T-helper 2 cell (primary cell): ENCODE data around the gene RMP24.
A peak's percentile ranks its signal among the peaks of the same experiment; 100 is the strongest.
"Not testable (repeated sequence)": the region's sequence is repeated elsewhere in the genome, so short reads cannot be mapped to it uniquely, and the experiment has no call there.

Source experiments
- DNase-seq, 5 experiments: peaks; one replicate each; pipeline versions ENCODE4 v3.0.0 to v3.0.0-alpha.2; 2012 to 2022

RMP24 gene

DNA sequence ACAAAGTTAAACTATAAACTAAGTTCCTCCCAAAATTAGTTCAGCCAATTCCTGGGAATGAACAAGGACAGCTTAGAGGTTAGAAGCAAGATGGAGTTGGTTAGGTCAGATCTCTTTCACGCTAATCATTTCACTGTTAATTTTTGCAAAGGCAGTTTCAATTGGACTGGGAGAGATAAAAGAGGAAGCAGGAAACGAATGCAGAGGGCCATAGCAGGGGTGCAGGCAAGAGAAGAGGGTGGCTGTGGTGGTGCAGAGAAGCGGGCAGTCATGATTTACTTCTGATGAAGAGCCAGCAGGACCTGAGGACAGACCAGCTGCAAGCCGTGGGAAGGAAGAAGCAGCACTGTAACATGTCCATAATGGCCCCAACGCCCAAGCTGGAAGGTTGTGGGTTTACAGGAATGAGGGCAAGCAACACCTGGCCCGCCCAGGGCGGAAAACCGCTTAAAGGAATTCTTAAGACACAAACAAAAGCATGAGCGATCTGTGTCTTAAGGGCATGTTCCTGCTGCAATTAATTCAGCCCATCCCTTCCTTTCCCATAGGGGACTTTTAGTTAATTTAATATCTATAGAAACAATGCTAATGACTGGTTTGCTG, 4.1 kb upstream of the RMP24 start:
- no peak for DNase-seq

- DNase-seq = no peak
These were observed 2.8 kb upstream of the RMP24 start for GRCh38 chr18:35969676-35970075.

- DNase-seq = no peak
These were observed 750 bp upstream of the RMP24 start for GRCh38 chr18:35971661-35972196.

GRCh38 chr18:35973650-35974049, 1.2 kb downstream of the RMP24 start:
- no peak for DNase-seq

DNA sequence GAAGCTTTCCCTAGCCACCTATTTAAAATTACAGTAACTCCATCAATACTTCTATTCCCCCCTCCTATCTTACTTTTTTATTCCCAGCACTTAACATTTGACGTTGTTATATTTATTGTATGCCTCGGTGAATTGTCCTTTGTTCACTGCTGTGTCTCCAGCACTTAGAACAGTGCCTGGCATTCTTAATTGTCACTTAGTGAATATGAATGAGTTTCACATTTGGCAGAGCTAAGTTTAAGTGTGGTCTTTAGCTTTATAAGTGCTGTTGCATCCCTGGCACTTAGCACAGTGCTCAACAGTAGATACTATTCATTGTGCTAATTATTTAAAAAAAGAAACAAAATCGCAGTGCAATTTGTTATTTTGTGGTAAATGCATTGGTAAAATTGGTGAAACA, 1.7 kb downstream of the RMP24 start:
- DNase-seq = no peak

DNA sequence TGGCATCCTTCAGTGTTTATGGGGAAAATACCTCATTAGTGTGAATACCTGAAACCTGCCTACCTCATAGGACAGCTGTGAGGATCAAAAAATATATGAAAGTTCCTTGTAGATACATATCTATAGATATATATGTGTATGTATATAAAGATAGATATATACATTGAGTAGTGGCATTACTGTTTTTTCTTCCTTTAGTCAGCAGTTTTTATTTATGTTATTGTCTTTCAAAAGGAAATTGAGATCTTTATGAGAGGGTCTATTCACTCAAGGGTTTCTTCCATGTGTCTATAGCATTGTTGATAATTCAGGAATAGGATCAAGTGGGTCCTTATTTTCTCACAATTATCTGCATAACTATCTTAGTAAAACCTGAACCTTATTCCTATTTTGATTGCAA, 6.6 kb downstream of the RMP24 start:
- DNase-seq = no peak

- no peak for DNase-seq
These were observed 10.1 kb downstream of the RMP24 start for GRCh38 chr18:35982409-35983114.

- DNase-seq = no peak
These were observed 10.7 kb downstream of the RMP24 start for GRCh38 chr18:35983147-35983546.

DNA sequence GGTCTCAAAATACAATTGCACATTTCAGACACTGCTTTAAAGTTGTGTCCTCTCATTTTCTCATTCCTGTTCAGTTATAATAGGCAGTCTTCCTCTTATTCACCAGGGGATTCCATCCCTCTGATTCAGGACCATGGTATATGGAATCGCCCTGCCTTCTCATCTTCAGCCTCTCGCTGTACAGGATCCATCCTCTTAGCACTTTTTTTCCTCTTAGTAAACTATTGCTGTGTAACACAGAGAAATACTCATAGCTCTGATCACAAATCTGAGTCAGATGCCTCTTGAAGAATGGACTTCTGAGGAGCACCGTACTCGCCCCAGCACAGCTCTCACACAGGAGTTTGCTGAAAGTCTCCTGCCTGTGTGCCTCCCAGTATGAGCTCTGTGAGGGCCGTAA, 11.3 kb downstream of the RMP24 start:
- no peak for DNase-seq

DNA sequence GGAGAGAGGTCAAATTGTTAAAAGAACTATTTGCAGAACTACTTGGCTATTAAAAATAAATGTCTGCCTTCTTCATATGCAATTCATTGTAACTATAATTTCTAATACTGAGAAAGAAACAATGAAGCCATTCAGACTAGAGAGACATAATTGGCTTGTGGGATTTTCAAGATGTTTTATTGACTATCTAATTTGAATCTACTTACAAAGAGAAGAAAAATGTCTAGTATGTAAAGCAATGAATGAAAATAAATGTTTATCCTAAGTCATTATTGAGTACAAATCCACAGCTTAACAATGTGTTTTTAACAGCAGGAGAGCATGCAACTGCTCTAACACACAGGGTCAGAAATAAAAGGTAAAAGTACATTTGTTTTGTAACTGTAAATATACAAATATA, 19.2 kb downstream of the RMP24 start:
- DNase-seq = no peak

GRCh38 chr18:35993013-35993412, 20.5 kb downstream of the RMP24 start:
- DNase-seq = no peak

DNA sequence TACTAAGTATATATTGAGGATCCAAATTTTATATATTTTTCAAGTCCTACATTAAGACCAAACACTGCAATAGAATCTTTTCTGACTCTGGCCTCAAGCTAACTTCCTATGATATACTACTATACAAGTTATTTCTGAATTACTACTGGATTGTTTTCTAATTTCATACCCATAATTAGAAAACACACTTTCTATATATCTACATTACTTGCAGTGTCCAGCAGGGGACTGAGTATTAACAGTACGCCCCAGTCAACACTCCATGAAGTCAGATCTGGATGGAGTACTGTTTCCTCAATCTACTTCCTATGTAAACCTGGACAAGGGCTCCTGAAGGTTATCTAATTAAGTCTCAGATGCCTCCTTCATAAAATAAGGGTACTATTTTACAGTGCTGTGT, 26.5 kb downstream of the RMP24 start:
- DNase-seq = peak in 1 of 5 experiments; percentile 3

- no peak for DNase-seq
These were observed 27.4 kb downstream of the RMP24 start for GRCh38 chr18:35999925-36000324.

GRCh38 chr18:36006997-36007396, 34.5 kb downstream of the RMP24 start:
- DNase-seq = no peak

GRCh38 chr18:36009214-36009613, 36.7 kb downstream of the RMP24 start:
- no peak for DNase-seq

- no peak for DNase-seq
These were observed 40.4 kb downstream of the RMP24 start for GRCh38 chr18:36012891-36013290.

GRCh38 chr18:36015629-36016028, 43.1 kb downstream of the RMP24 start:
- DNase-seq = no peak

- DNase-seq = no peak
These were observed 44.8 kb downstream of the RMP24 start for GRCh38 chr18:36017232-36017631.

DNA sequence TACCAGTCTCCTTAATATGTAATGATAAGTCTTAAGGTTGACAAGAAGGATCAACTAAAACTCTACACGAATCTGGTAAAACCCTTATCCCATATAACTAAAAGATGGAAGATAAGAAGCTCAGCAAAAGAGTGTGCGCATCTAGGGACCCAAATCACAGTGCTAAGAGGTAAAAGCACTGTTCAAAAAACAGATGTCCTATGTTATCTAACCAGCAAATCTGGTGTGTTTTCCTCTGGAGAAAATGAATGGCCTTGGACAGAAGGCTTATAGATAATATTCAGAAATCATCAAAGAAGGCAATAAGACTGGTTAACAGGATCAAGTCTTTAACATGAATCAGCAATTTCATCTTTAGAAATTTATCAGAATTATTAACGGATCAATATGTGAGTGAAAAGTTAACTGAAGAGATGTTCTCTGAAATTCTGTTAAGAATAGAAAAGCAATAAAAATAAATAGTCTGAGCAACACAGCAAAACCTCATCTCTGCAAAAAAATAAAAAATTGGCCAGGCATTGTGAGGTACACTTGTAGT, 47.8 kb downstream of the RMP24 start:
- no peak for DNase-seq

DNA sequence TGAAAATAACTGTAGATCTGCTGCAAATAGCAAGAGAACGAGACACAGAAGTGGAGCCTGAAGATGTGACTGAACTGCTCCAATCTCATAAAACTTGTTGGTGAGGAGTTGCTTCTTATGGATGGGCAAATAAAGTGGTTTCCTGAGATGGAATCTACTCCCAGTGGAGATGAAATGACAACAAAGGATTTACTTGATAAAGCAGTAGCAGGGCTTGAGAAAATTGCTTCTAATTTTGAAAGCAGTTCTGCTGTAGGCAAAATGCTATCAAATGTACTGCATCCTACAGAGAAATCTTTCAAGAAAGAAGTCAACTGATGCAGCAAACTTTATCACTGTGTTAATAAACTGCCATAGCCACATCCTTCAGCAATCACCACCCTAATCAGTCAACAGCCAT, 50.9 kb downstream of the RMP24 start:
- DNase-seq = no peak

- DNase-seq = not testable (repeated sequence)
These were observed 51.8 kb downstream of the RMP24 start for GRCh38 chr18:36024241-36024640.

- no peak for DNase-seq
These were observed 52.5 kb downstream of the RMP24 start for GRCh38 chr18:36025025-36025424.

DNA sequence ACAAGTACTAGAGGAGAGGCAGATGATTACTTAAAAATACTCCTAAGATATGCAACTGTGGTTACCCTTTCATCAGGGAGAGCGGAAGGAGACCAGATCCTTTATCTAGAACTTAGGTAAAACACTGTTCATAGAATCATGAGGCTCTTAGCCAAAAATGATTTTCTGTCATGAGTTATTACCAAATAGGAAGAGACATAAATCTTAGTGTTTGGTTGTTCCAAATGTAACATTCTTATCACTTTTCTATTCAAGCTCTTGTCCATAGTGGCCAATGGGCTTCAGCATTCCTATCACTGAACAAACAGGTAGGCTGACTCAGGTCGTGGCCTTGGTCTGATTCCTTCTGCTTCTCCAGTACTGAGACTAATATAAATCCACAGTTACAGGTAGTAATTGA, 56.4 kb downstream of the RMP24 start:
- DNase-seq = peak in 1 of 5 experiments; percentile 30
